Measurements from ENCODE around the gene RAB33B.
"Not testable (repeated sequence)": the region's sequence is repeated elsewhere in the genome, so short reads cannot be mapped to it uniquely, and the experiment has no call there.

GRCh38 chr4:139447078-139447477, 6.8 kb upstream of the RAB33B start:
- TF ChIP-seq, protein P1, sequence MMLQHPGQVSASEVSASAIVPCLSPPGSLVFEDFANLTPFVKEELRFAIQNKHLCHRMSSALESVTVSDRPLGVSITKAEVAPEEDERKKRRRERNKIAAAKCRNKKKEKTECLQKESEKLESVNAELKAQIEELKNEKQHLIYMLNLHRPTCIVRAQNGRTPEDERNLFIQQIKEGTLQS (IDR thresholded peaks at IDR 0.05; ENCODE audit: insufficient read depth, low read depth, low read length), result not testable (repeated sequence)
- not testable (repeated sequence) for TF ChIP-seq EP300 (IDR thresholded peaks at IDR 0.05; ENCODE audit: borderline replicate concordance in 1 of 2, low read depth in 2 of 2, low read length in 2 of 2); EZH2 (IDR thresholded peaks at IDR 0.05; ENCODE audit: low read depth, low read length, severe bottlenecking); SP1 (IDR thresholded peaks at IDR 0.05; ENCODE audit: low read depth, low read length); SP2 (IDR thresholded peaks at IDR 0.05; ENCODE audit: low read length); GABPA (IDR thresholded peaks at IDR 0.05; ENCODE audit: borderline replicate concordance, insufficient read depth, low read length)
